ENCODE data around the gene CBLC.

The CBLC gene

DNA sequence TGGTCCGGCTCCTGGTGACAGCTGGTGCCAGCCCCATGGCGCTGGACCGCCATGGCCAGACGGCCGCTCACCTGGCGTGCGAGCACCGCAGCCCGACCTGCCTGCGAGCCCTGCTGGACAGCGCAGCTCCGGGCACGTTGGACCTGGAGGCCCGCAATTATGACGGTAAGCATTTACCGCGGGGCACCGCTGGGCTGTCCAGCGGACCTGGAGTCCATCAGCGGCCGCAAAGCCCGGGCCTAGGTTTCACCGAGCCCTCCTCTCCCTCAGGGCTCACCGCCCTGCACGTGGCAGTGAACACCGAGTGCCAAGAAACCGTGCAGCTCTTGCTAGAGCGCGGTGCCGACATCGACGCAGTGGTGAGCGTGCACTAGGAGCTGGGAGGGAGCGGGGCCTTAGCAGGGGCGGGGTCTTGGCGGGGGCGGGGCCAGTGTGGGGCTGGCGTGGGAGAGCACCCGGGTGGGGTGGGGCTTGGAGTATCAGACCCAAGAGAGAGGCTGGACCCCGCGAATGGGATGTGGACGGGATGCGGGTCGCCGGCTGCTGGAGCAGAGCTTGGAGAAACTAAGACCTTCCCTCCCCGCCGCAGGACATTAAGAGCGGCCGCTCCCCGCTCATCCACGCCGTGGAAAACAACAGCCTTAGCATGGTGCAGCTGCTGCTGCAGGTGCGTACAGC lies 20.5 kb upstream of the CBLC start:
- no peak for DNase-seq (ENCODE audit: extremely low read depth, low read depth)
- TF ChIP-seq, protein P1, sequence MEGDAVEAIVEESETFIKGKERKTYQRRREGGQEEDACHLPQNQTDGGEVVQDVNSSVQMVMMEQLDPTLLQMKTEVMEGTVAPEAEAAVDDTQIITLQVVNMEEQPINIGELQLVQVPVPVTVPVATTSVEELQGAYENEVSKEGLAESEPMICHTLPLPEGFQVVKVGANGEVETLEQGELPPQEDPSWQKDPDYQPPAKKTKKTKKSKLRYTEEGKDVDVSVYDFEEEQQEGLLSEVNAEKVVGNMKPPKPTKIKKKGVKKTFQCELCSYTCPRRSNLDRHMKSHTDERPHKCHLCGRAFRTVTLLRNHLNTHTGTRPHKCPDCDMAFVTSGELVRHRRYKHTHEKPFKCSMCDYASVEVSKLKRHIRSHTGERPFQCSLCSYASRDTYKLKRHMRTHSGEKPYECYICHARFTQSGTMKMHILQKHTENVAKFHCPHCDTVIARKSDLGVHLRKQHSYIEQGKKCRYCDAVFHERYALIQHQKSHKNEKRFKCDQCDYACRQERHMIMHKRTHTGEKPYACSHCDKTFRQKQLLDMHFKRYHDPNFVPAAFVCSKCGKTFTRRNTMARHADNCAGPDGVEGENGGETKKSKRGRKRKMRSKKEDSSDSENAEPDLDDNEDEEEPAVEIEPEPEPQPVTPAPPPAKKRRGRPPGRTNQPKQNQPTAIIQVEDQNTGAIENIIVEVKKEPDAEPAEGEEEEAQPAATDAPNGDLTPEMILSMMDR (IDR thresholded peaks at IDR 0.05; ENCODE audit: low read depth, low read length) = no peak

DNA sequence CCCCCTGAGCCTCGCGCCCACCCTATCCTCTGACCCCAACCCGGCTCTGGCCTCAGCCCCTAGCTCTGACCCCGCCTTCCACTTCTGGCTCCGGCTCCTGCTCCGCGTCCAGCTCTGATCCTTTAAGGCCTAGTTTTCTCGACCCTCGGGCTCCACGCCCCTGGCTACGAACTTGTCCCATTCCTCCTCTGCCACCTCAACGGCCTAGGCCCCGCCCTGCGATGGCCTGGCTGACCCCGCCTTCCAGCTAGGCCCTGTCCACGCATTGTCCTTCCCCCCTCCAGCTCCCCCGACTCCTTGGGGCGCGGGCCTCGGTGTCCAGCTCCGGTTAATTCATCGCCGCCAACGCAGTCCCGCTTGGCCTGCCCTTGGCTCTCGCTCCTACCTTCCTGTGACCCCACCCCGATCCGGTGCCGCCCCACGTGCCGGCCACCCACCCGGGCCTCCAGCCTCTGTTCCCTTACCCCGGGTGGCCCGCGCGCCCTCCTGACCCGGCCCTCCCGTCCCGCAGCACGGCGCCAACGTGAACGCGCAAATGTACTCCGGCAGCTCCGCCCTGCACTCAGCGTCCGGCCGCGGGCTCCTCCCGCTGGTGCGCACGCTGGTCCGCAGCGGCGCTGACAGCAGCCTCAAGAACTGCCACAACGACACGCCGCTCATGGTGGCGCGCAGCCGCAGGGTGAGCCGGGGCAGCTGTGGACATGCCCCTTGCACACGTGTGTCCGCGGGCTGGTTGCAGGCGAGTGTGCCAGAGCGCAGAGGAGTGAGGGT lies 19.8 kb upstream of the CBLC start:
- DNase-seq (ENCODE audit: extremely low read depth, low read depth) = no peak
- TF ChIP-seq, protein P1 (IDR thresholded peaks at IDR 0.05; ENCODE audit: low read depth, low read length) = peak; percentile 19

DNA sequence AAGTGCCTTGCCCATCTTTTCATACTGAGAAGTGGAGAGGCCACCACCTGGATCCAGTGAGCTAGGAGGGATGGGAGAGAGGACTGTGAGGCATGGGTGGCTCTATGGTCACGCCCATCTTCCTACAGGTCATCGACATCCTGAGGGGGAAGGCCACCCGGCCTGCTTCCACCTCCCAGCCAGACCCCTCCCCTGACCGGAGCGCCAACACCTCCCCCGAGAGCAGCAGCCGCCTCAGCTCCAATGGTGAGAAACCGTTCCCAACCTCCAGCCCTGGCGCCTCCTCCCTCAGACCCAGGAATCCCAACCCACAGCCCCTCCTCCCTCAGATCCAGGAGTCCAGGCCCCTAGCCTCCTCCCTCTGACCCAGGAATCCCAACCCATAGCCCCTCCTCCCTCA lies 19.1 kb upstream of the CBLC start:
- TF ChIP-seq, protein P1 (IDR thresholded peaks at IDR 0.05; ENCODE audit: low read depth, low read length) = no peak
- DNase-seq (ENCODE audit: extremely low read depth, low read depth) = no peak

DNA sequence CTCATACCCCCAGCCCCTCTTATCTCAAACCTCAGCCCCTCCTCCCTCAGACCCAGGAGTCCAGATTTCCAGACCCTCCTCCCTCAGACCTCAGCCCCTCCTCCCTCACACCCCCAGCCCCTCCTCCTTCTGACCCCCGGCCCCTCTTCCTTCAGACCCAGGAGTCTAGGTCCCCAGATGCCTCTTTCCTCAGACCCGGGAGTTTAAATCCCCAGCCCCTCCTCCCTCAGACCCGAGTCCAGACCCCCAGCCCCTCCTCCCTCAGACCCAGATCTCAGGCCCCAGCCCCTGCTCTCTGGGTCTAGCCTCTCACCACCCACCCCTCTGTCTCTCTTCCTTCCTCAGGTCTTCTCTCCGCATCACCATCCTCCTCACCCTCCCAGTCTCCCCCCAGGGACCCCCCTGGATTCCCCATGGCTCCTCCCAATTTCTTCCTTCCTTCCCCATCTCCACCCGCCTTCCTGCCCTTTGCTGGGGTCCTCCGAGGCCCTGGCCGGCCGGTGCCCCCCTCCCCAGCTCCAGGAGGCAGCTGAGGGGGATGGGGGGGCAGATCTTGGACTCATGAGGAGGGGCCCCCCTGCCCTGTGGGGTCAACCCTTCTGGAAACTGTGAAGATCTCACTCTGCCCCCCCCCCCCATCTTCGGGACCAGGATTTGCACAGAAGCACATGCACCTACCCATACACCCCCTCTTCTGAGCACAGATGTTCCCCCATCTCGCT lies 18.4 kb upstream of the CBLC start:
- no peak for DNase-seq (ENCODE audit: extremely low read depth, low read depth)
- TF ChIP-seq, protein P1 (IDR thresholded peaks at IDR 0.05; ENCODE audit: low read depth, low read length) = no peak

DNA sequence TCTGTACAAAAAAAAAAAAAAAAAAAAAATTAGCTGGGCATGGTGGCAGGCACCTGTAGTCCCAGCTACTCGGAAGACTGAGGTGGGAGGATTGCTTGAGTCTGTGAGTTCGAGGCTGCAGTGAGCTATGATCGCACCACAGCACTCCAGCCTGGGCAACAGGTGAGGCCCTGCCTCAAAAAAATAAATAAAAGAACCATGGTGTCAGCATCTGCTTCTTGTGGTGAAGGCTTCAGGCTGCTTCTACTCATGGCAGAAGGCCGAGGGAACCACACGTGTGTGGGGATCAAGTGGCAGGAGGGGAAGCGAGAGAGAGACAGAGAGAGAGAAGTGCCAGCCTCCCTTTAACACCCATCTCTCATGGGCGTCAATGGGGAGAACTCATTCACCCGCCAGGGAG lies 15.7 kb upstream of the CBLC start:
- DNase-seq (ENCODE audit: extremely low read depth, low read depth) = no peak
- TF ChIP-seq, protein P1 (IDR thresholded peaks at IDR 0.05; ENCODE audit: low read depth, low read length) = no peak

DNA sequence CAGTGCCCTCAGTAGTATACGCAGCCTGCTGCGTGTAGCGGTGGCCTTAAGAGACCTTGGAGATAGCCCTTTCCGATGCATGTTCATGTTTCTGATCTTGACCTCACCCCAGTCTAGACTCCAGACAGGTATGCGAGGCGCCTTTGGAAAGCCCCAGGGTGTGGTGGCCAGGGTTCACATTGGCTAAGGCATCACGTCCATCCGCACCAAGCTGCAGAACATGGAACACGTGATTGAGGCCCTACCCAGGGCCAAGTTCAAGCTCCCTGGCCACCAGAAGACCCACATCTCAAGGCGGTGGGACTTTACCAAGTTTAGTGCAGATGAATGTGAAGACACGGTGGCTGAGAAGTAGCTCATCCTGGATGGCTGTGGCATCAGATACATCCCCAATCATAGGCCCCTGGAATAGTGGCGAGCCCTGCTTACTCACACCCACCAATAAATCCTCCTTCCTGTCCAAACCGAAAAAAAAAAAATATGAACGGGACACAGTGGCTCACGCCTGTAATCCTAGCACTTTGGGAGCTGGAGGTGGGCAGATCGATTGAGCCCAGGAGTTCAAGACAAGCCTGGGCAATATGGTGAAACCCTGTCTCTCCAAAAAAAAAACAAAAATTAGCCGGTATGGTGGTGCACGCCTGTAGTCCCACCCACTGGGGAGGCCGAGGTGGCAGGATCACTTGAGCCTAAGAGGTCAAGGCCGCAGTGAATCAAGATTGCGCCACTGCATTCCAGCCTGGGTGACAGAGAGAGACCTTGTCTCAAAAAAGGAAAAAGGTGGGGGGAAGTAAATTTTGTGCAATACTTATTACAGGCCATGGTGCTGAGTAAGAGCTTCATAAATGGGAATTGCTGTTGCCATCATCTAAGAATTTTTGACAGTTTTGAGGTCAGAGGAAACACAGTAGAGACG lies 12.4 kb upstream of the CBLC start:
- no peak for DNase-seq (ENCODE audit: extremely low read depth, low read depth)

More for the DNA sequence above, 12.4 kb upstream of the CBLC start:
- TF ChIP-seq, protein P1 (IDR thresholded peaks at IDR 0.05; ENCODE audit: low read depth, low read length) = no peak

Data from AG09319 (cell line).